Measurements from ENCODE around the gene ASMT.
"Not testable (repeated sequence)": the region's sequence is repeated elsewhere in the genome, so short reads cannot be mapped to it uniquely, and the experiment has no call there.

ASMT gene

DNA sequence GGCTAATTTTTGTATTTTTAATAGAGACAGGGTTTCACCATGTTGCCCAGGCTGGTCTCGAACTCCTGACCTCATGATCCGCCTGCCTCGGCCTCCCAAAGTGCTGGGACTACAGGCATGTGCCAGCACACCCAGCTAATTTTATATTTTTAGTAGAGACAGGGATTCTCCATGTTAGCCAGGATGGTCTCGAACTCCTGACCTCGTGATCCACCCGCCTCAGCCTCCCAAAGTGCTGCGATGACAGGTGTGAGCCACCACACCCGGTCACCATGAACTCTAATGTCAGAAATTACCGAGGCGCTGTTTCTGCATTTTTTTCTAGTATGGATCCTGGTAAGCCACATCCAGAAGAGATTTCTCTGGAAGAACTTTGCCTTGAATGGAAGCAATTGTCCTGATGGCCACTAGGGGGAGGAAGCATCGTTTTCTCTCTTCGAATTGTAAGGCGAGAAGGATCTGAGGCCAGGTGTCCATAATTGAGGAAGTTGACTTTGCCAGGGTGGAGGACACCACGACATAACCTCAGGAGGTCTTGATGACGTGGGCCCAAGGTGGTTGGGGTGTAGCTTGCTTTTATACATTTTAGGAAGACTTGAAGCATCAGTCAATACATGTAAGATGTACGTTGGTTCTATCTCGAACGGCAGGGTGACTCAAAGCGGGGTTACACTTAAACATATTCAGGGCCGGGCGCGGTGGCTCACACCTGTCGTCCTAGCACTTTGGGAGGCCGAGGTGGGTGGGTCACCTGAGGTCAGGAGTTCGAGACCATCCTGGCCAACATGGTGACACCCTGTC is 37.4 kb downstream of the ASMT start:
- peak; percentile 77 for DNase-seq

DNA sequence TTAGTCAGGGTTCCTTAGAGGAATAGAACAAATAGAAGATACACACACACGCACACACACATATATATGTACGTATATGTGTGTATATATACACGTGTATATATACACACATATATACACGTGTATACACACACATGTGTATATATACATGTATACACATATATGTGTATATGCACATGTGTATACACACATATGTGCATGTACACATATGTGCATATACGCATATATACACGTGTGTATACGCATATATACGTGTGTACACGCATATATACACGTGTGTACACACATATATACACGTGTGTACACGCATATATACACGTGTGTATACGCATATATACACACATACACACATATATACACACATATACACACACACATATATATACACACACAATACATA is 41.5 kb downstream of the ASMT start:
- no peak for DNase-seq

DNA sequence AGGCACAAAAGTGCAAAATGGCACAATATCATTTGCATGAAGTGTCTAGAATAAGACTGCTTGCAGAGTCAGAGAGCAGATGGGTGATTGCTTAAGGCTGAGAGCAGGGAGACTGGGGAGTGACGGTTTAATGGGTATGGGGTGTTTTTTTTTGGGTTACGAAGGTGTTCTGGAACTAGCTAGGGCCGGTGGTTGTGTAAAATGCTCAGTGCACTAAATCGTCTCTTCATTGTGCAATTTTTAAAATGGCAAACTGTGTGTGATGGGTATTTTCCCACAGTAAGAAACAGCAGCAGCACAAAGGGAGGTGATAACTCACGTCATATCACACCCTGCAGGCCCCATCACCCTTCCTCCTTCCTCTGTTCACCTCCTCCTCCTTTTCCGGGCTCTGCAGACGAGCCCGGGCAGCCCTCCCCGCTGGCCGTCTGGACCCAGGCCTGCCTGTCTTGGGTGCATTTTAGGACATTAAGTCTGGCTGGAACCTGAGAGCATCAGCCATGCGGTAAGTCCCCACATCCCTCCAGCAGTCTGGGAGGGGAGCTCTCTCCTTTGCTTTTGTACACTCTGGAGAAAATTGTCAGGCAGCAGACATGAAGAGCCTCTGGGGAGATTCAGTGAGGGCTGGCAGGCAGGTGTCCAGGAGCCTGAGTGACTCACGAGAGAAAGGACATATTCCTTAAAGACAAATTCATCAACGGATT is 42.7 kb downstream of the ASMT start:
- peak; percentile 17 for DNase-seq

GRCh38 chrX:1658071-1658491 is 43.2 kb downstream of the ASMT start:
- DNase-seq, result peak; percentile 78

GRCh38 chrX:1659664-1660461 is 45.0 kb downstream of the ASMT start:
- no peak for DNase-seq

DNA sequence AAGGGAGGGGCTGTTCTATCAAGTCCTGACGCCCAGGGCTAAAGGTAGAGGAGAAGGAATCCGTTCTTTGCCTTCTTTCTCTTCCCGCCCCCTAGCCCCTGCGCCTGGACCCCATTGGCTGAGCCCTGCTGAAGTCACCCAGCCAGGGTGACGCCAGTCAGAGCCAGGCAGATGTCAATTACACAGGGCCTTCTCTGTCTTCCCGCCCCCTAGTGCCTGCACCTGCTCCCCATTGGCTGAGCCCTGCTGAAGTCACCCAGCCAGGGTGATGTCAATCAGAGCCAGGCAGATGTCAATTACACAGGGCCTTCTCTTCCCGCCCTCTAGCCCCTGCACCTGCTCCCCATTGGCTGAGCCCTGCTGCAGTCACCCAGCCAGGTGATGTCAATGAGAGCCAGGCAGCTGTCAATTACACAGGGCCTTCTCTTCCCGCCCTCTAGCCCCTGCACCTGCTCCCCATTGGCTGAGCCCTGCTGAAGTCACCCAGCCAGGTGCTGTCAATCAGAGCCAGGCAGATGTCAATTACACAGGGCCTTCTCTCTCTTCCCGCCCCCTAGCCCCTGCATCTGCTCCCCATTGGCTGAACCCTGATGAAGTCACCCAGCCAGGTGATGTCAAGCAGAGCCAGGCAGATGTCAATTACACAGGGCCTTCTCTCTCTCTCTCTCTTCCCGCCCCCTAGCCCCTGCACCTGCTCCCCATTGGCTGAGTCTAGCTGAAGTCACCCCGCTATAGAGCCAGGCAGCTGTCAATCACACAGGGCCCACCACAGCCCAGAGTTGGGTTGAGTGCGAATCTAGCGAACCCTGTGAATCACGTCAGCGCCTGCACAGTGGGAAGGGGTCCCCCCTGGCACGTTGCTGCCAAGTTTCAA is 46.4 kb downstream of the ASMT start:
- peak; percentile 28 for DNase-seq

DNA sequence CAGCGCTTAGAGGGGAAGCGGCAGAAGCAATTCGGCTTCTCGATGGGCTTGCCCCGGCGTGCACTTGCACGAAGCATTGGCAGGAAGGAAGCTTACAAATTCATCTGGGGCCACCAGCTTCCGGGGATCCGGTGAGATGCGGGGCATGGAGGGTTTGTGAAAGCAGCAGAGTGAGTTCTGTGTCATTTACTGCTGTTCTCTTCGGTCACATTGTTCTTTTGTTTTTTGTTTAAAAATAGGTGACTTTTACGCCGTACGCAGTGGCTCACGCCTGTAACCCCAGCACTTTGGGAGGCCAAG is 47.0 kb downstream of the ASMT start:
- no peak for DNase-seq

GRCh38 chrX:1667566-1667965 is 52.7 kb downstream of the ASMT start:
- no peak for DNase-seq

GRCh38 chrX:1673337-1673736 is 58.5 kb downstream of the ASMT start:
- peak; percentile 50 for DNase-seq

DNA sequence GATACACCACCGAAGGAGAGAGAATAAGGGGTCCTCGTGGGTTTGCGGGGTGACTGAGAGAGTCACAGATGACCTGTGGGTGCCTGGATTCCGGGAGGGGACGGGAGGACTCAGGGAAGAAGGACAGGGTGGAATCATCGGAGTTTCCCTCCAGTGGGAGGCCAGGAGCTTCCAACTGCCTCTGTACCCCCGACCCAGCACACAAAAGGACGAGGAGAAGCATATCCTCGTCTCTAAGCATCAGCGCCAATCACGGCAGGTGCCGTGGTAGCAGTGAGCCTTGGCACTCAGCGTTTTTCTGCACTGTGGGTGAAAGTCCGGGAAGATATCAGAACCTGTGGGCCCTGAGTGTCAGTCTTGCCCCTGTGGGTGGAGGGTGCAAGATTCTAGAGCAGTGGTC is 62.0 kb downstream of the ASMT start:
- DNase-seq, result no peak

DNA sequence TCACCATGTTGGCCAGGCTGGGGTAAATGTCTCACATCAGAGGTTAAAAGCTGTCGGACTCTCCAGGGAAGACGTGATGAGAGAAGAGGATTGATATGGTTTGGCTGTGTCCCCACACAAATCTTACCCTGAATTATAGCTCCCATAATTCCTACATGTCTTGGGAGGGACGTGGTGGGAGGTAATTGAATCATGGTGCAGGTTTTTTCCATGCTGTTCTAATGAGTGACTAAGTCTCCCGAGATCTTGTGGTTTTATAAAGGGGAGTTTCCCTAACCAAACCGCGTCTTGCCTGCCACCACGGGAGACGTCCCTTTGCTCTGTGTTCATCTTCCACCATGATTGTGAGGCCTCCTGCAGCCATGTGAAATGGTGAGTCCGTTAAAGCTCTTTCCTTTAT is 64.4 kb downstream of the ASMT start:
- DNase-seq, result no peak

- no peak for DNase-seq
These were observed 66.6 kb downstream of the ASMT start for GRCh38 chrX:1681439-1681838.

- DNase-seq, result not testable (repeated sequence)
These were observed 67.0 kb downstream of the ASMT start for GRCh38 chrX:1681856-1682255.

DNA sequence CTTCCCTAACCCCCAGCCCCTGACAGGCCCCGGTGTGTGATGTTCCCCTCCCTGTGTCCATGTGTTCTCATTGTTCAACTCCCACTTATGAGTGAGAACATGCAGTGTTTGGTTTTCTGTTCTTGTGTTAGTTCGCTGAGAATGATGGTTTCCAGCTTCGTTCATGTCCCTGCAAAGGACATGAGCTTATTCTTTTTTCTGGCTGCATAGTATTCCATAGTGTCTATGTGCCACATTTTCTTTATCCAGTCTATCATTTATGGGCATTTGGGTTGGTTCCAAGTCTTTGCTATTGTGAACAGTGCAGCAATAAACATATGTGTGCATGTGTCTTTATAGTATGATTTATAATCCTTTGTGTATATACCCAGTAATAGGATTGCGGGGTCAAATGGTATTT is 67.6 kb downstream of the ASMT start:
- not testable (repeated sequence) for DNase-seq

GRCh38 chrX:1684883-1685282 is 70.0 kb downstream of the ASMT start:
- not testable (repeated sequence) for DNase-seq

GRCh38 chrX:1685444-1685880 is 70.6 kb downstream of the ASMT start:
- DNase-seq, result not testable (repeated sequence)

GRCh38 chrX:1686642-1687041 is 71.8 kb downstream of the ASMT start:
- DNase-seq, result no peak
